ENCODE results near the gene CCR4.

CCR4 gene

DNA sequence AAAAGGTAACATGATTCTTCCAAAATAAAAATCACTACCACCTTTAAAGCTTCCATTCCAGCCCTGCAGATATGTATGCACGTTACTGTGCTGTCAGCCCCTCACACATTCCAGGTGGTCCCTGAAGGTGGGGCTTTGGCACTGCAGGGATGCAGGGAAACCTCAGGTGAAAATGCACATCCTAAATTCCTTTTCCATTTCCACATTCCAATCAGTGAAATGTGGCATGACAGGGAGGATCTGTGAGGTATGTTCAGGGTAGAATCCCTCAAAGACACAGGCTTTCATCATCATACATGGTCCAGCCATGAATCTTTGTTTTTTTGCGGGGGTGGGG, 45.3 kb downstream of the CCR4 start:
- TF ChIP-seq, protein P1, sequence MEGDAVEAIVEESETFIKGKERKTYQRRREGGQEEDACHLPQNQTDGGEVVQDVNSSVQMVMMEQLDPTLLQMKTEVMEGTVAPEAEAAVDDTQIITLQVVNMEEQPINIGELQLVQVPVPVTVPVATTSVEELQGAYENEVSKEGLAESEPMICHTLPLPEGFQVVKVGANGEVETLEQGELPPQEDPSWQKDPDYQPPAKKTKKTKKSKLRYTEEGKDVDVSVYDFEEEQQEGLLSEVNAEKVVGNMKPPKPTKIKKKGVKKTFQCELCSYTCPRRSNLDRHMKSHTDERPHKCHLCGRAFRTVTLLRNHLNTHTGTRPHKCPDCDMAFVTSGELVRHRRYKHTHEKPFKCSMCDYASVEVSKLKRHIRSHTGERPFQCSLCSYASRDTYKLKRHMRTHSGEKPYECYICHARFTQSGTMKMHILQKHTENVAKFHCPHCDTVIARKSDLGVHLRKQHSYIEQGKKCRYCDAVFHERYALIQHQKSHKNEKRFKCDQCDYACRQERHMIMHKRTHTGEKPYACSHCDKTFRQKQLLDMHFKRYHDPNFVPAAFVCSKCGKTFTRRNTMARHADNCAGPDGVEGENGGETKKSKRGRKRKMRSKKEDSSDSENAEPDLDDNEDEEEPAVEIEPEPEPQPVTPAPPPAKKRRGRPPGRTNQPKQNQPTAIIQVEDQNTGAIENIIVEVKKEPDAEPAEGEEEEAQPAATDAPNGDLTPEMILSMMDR (conservative IDR thresholded peaks at IDR 0.05; ENCODE audit: control insufficient read depth, insufficient read depth, low read depth, low read length) = no peak
- H3K4me3 ChIP-seq (ENCODE audit: control insufficient read depth, low read depth, low read length) = no peak overlapping the region
- DNase-seq (ENCODE audit: low read depth) = no peak

- TF ChIP-seq, protein P1 (conservative IDR thresholded peaks at IDR 0.05; ENCODE audit: control insufficient read depth, insufficient read depth, low read depth, low read length) = no peak
- DNase-seq (ENCODE audit: low read depth) = no peak
- no peak overlapping the region for H3K4me3 ChIP-seq (ENCODE audit: control insufficient read depth, low read depth, low read length)
Observed at GRCh38 chr3:32998631-32999451, 47.4 kb downstream of the CCR4 start.

DNA sequence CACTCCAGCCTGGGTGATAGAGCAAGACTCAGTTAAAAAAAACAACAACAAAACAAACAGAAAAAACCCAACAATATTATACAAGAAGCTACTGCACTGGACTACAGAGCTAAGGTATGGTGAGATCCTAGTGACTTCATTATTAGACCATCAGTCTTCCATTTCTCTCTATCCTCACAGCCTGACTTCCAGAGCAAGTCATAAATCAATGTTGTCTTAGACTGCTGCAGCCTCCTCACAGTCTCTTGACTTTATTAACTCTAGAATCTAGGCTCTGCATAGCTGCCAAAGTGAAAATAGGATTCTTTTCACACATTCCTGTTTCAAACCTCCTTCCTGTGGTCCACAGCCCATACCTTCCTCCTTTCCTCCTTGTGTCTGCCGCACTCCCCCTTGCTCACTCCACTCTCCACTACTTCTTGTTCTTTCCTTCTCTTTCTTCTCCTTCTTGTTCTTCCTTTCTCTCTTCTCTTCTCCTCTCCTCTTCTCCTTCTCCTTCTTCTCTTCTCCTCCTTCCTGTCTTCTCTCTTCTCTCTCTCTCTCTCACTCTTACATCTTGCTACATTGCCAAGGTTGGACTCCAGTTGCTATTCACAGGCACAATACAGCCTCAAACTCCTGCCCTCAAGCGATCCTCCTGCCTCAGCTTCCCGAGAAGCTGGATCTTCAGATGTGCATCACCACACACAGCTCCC, 49.4 kb downstream of the CCR4 start:
- TF ChIP-seq, protein P1 (conservative IDR thresholded peaks at IDR 0.05; ENCODE audit: control insufficient read depth, insufficient read depth, low read depth, low read length) = no peak
- H3K4me3 ChIP-seq (ENCODE audit: control insufficient read depth, low read depth, low read length) = no peak overlapping the region
- DNase-seq (ENCODE audit: low read depth) = no peak

GRCh38 chr3:33001889-33002288, 50.4 kb downstream of the CCR4 start:
- TF ChIP-seq, protein P1 (conservative IDR thresholded peaks at IDR 0.05; ENCODE audit: control insufficient read depth, insufficient read depth, low read depth, low read length) = no peak
- no peak overlapping the region for H3K4me3 ChIP-seq (ENCODE audit: control insufficient read depth, low read depth, low read length)
- DNase-seq (ENCODE audit: low read depth) = peak; percentile 2

DNA sequence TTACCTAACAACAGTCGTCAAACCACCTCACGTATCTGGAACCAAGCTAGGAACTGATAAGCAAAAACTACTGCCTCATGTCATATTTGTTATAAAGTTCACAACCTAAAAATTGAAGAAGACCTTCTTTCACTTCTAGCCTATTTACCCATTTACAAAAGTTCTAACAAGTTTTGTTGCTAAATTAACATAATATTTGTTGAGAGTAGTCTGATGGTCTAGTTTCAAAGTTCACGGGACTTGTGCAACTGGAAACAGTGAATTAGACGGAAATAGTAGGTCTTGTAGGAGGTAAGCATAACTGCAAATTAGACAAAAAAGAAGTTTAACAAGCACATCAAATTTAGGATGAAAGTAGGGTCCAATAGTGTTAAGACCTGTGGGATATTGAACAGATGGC, 51.9 kb downstream of the CCR4 start:
- H3K4me3 ChIP-seq (ENCODE audit: control insufficient read depth, low read depth, low read length) = no peak overlapping the region
- no peak for DNase-seq (ENCODE audit: low read depth)
- TF ChIP-seq, protein P1 (conservative IDR thresholded peaks at IDR 0.05; ENCODE audit: control insufficient read depth, insufficient read depth, low read depth, low read length) = no peak

DNA sequence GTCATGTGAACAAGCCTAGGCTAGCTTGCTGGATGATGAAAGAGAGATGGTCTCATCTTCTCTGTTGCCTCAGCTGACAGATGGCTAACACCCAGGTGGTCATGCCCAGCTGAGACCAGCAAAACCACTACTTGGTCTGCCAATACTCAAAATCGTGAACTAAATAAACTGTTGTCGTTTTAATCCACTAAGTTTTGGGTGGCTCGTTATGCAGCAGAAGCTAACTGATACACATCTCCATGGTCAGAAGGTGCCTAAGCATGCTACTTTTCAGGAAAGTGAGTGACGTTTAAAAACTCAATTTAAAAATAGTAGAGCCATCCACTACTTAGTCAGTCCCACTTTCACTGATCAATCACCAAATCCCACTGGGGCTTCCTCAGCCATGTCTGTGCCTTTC, 52.8 kb downstream of the CCR4 start:
- TF ChIP-seq, protein P1 (conservative IDR thresholded peaks at IDR 0.05; ENCODE audit: control insufficient read depth, insufficient read depth, low read depth, low read length) = no peak
- DNase-seq (ENCODE audit: low read depth) = no peak
- no peak overlapping the region for H3K4me3 ChIP-seq (ENCODE audit: control insufficient read depth, low read depth, low read length)

Data from fibroblast of mammary gland (primary cell).